ENCODE measurements around the gene PJA1. TPM values are rescaled to one million over a fixed set of nuclear protein-coding genes. Genes with fewer than 3 reads are reported as not detected.

The PJA1 gene
- total RNA-seq, 2 experiments from 2014 or later, result 36.5 to 37.6 TPM

DNA sequence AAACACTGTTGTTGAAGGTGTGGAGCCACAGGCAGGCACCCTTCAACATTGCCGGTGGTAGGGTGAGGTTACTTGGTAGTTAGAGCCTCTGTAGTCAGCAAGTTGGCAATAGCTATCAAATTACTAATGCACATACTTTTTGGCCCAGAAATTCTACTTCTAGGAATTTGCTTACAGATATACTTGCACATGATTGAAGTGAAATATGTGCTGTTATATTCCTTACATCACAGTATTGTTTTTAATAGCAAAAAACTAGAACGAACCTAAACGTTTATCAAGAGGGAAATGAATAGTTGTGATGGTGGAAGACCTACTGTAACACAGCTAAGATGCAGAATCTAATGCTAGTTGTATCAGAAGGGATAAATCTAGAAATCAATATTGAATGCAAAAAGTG, 7.7 kb upstream of the PJA1 start:
- ChIA-PET POLR2A (no interaction called here), CTCF (no interaction called here)
- H3K27me3 Mint-ChIP-seq, result no peaks in the 10 kb centered on the region
- intact Hi-C loops (cut with DNase I, micrococcal nuclease), result no loop called here
- no peaks in the 10 kb centered on the region for H3K4me1 Mint-ChIP-seq (ENCODE audit: low read depth)
- Histone ChIP-seq H3K36me3 (ENCODE audit: insufficient read depth, low read length) (no peaks in the 10 kb centered on the region), H3K4me1 (ENCODE audit: insufficient read depth, low read length) (no peaks in the 10 kb centered on the region), H3K27me3 (ENCODE audit: control insufficient read depth in 1 of 2, insufficient read depth in 2 of 2, low read length in 2 of 2) (no peaks in the 10 kb centered on the region), H3K9me3 (ENCODE audit: control insufficient read depth in 1 of 2, insufficient read depth in 1 of 2, low read length in 2 of 2) (no peaks in the 10 kb centered on the region), H3K4me3 (ENCODE audit: low read length) (no peak overlapping the region), H3K27ac (ENCODE audit: low read depth in 1 of 2, low read length in 2 of 2) (no peak overlapping the region)
- H3K9me3 Mint-ChIP-seq, result no peaks in the 10 kb centered on the region
- no peak overlapping the region for H3K4me3 Mint-ChIP-seq
- DNase-seq (no peak), ATAC-seq (ENCODE audit: poor library complexity) (no peak)
- H3K27ac Mint-ChIP-seq, result no peak overlapping the region
- no peaks in the 10 kb centered on the region for H3K36me3 Mint-ChIP-seq (ENCODE audit: low read depth)
- TF ChIP-seq, protein P1, sequence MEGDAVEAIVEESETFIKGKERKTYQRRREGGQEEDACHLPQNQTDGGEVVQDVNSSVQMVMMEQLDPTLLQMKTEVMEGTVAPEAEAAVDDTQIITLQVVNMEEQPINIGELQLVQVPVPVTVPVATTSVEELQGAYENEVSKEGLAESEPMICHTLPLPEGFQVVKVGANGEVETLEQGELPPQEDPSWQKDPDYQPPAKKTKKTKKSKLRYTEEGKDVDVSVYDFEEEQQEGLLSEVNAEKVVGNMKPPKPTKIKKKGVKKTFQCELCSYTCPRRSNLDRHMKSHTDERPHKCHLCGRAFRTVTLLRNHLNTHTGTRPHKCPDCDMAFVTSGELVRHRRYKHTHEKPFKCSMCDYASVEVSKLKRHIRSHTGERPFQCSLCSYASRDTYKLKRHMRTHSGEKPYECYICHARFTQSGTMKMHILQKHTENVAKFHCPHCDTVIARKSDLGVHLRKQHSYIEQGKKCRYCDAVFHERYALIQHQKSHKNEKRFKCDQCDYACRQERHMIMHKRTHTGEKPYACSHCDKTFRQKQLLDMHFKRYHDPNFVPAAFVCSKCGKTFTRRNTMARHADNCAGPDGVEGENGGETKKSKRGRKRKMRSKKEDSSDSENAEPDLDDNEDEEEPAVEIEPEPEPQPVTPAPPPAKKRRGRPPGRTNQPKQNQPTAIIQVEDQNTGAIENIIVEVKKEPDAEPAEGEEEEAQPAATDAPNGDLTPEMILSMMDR (IDR thresholded peaks at IDR 0.05), result no peak

DNA sequence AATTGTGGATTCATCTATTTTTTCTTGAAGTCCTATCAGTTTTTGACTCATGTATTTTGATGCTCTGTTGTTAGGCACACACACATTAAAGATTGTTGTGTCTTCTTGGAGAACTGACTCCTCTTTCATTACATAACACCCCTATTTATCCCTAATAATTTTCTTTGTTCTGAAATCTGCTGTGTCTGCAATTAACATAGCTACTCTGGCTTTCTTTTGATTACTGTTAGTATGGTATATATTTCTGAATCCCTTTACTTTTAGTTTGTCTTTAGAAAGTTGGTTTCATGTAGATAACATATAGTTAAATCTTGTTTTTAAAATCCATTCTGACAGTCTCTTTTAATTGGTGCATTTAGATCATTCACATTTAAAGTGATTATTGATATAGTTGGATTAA, 5.1 kb upstream of the PJA1 start:
- Histone ChIP-seq H3K27ac (ENCODE audit: low read depth in 1 of 2, low read length in 2 of 2) (no peak overlapping the region), H3K4me3 (ENCODE audit: low read length) (no peak overlapping the region), H3K9me3 (ENCODE audit: control insufficient read depth in 1 of 2, insufficient read depth in 1 of 2, low read length in 2 of 2) (no peaks in the 10 kb centered on the region), H3K36me3 (ENCODE audit: insufficient read depth, low read length) (no peaks in the 10 kb centered on the region), H3K4me1 (ENCODE audit: insufficient read depth, low read length) (no peaks in the 10 kb centered on the region), H3K27me3 (ENCODE audit: control insufficient read depth in 1 of 2, insufficient read depth in 2 of 2, low read length in 2 of 2) (no peaks in the 10 kb centered on the region)
- ChIA-PET CTCF (no interaction called here), POLR2A (no interaction called here)
- Mint-ChIP-seq H3K9me3 (no peaks in the 10 kb centered on the region), H3K4me1 (ENCODE audit: low read depth) (no peaks in the 10 kb centered on the region), H3K27ac (no peak overlapping the region), H3K36me3 (ENCODE audit: low read depth) (peaks cover 2% of the 10 kb centered on the region), H3K27me3 (no peaks in the 10 kb centered on the region), H3K4me3 (no peak overlapping the region)
- ATAC-seq (ENCODE audit: poor library complexity), result no peak
- DNase-seq, result no peak
- intact Hi-C loops (cut with DNase I, micrococcal nuclease), result no loop called here
- TF ChIP-seq, protein P1 (IDR thresholded peaks at IDR 0.05), result no peak

DNA sequence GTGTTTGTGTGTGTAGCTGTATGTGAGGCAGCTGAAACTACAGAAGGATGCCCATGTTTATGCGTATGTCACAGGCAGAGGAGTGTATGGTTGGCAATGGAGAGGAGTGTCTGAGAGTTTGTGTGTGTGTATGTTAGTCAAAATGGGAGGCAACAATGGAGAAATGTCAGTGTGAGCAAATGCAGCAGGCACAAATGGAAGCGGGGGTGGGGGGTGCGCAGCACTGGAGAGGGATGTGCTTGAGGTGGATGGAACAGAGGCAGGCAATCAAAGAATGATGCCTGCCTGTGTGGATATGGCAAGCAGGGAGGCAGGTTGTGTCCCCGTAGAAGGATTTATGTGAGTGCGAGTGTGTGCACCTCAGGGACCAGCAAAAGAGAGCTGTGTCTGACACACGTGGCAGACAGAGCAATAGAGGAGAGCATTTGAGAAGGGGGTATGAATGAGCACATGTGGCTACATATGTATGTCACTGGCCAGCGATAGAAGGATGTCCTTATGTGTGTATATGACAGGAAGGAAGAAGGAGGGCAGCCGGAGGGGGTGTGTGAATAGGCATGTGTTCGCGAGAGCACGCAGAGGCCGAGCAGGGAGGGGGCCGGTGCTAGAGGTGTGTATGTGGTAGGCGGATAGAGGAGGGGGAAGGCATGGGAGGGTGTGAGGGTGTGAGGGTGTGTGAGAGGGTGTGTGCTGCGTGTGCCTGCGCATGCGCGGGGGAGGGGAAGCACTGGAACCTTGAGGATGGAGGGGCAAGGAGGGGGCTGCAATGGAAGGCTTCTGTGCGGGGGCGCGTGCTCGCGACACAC, 1.1 kb downstream of the PJA1 start:
- peaks cover 18% of the 10 kb centered on the region for H3K4me1 ChIP-seq (ENCODE audit: insufficient read depth, low read length)
- Mint-ChIP-seq H3K4me1 (ENCODE audit: low read depth) (peaks cover 37% of the 10 kb centered on the region), H3K27ac (peak overlapping the region; percentile 90), H3K9me3 (no peaks in the 10 kb centered on the region), H3K4me3 (peak overlapping the region; percentile 94), H3K27me3 (no peaks in the 10 kb centered on the region), H3K36me3 (ENCODE audit: low read depth) (peaks cover 44% of the 10 kb centered on the region)
- intact Hi-C loops (cut with DNase I, micrococcal nuclease), result loop anchor here (2.0 to 10.0 kb wide), 3 partner anchors 335 to 971 kb away; partner anchors contain the start of genes IGBP1 (in 2 of the 2) and EFNB1 (in 1 of the 2)
- no peaks in the 10 kb centered on the region for H3K9me3 ChIP-seq (ENCODE audit: control insufficient read depth in 1 of 2, insufficient read depth in 1 of 2, low read length in 2 of 2)
- H3K4me3 ChIP-seq (ENCODE audit: low read length), result peak overlapping the region; percentile 81
- peak overlapping the region in 1 of 2 donors; percentile 34 for H3K27ac ChIP-seq (ENCODE audit: low read depth in 1 of 2, low read length in 2 of 2)
- H3K27me3 ChIP-seq (ENCODE audit: control insufficient read depth in 1 of 2, insufficient read depth in 2 of 2, low read length in 2 of 2), result no peaks in the 10 kb centered on the region
- H3K36me3 ChIP-seq (ENCODE audit: insufficient read depth, low read length), result peaks cover 6% of the 10 kb centered on the region
- ChIA-PET POLR2A (interaction anchor here (1.9 to 2.0 kb wide), 2 partner anchors 334 to 969 kb away, joined by 5 to 6 read pairs; partner anchors contain the start of gene IGBP1), CTCF (no interaction called here)
- ATAC-seq (ENCODE audit: poor library complexity) (peak; percentile 76), DNase-seq (peak; percentile 26 to 84 (median 55))
- TF ChIP-seq, protein P1 (IDR thresholded peaks at IDR 0.05), result no peak
